Lower lobe of right lung (tissue), 2 donors: ENCODE results near the gene SIM1. TPM values are rescaled to one million over a fixed set of nuclear protein-coding genes. Genes with fewer than 3 reads are reported as not detected.

Experiments used
- ATAC-seq, 2 donors: fragments of 200-7000 bp; cut with Tn5 transposase; one replicate each; pipeline ENCODE4 v1.9.1; 2020 to 2022; ENCODE audit warnings: mild to moderate bottlenecking in 2 of 2, moderate library complexity in 2 of 2
- DNase-seq: peaks from one replicate; pipeline ENCODE4 v3.0.0-alpha.2; 2020
- H3K27ac ChIP-seq: fragments of 200-600 bp; one replicate; pipeline ENCODE4 v1.8.0; 2022
- H3K27me3 ChIP-seq: fragments of 200-600 bp; one replicate; pipeline ENCODE4 v1.8.0; 2022; ENCODE audit warnings: low read depth
- H3K36me3 ChIP-seq: fragments of 200-600 bp; one replicate; pipeline ENCODE4 v1.8.0; 2022; ENCODE audit warnings: mild to moderate bottlenecking
- H3K4me1 ChIP-seq: fragments of 200-600 bp; one replicate; pipeline ENCODE4 v1.8.0; 2022
- H3K4me3 ChIP-seq: fragments of 200-600 bp; one replicate; pipeline ENCODE4 v1.8.0; 2022; ENCODE audit warnings: mild to moderate bottlenecking
- H3K9me3 ChIP-seq: fragments of 200-600 bp; one replicate; pipeline ENCODE4 v1.8.0; 2022
- intact Hi-C: fragments of 100-400 bp; cut with DNase I; formaldehyde crosslinking; loops from one replicate; pipeline ENCODE4 v1.11.0; 2022
- total RNA-seq: library from RNA; stranded (reverse); fragmentation: NEBNext Ultra II Directional; extraction: Animal tissue kit (Norgen Biotek cat#: 25700); gene quantifications from one replicate; pipeline ENCODE4 v1.2.1, GENCODE V29; 2021
- TF ChIP-seq, protein P1 (sequence below): fragments of 200-600 bp; IDR thresholded peaks from one replicate; pipeline ENCODE4 v1.8.0; 2022; ENCODE audit warnings: antibody characterized with exemption, mild to moderate bottlenecking
- donor health status: DM: no; HTN: yes; CAD: no; lungs with severe emphysema.

The SIM1 gene
- total RNA-seq, 1 donor from 2014 or later, result not detected

DNA sequence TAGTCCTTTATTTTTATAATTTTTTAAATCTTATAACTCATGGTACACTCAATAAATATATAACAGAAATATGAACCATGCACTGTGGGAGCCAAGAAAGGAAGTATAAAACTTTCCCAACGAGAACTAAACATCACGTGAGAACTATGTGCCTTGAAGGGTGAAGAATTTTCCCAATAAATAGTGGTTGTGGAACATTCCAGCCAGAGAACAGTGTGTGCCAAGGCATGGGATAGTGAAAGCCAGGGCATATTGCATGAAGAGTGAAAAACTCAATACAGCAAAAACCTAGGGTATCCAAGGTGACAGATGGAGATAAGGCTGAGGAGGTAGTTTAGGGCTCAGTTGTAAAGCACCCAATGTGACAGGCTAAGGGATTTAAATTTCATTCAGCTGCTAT lies 86.1 kb downstream of the SIM1 start:
- Histone ChIP-seq H3K36me3 (no peaks in the 10 kb centered on the region), H3K9me3 (no peaks in the 10 kb centered on the region), H3K27ac (no peak overlapping the region), H3K27me3 (no peaks in the 10 kb centered on the region), H3K4me3 (no peak overlapping the region), H3K4me1 (no peaks in the 10 kb centered on the region)
- no peak for ATAC-seq
- intact Hi-C loops, result no loop called here
- no peak for DNase-seq
- TF ChIP-seq, protein P1, sequence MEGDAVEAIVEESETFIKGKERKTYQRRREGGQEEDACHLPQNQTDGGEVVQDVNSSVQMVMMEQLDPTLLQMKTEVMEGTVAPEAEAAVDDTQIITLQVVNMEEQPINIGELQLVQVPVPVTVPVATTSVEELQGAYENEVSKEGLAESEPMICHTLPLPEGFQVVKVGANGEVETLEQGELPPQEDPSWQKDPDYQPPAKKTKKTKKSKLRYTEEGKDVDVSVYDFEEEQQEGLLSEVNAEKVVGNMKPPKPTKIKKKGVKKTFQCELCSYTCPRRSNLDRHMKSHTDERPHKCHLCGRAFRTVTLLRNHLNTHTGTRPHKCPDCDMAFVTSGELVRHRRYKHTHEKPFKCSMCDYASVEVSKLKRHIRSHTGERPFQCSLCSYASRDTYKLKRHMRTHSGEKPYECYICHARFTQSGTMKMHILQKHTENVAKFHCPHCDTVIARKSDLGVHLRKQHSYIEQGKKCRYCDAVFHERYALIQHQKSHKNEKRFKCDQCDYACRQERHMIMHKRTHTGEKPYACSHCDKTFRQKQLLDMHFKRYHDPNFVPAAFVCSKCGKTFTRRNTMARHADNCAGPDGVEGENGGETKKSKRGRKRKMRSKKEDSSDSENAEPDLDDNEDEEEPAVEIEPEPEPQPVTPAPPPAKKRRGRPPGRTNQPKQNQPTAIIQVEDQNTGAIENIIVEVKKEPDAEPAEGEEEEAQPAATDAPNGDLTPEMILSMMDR, result no peak

DNA sequence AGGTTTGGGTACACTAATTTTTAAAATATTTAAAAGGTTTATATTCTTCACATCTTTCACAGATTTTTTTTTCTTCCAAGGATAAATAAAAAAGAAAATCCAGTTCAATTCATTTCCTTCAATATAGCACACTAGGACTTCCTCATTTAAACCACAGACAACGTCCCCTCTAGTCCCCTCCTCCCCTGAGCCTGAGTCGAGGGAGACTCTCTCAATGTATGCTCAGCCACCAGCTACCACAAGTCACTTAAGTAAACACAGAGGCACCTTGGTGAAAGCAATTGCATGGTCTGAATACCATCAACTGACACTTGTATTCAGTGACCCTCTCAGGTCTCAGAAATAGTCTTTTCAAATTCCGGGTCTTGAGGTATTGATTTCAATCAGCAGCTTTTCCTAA lies 88.6 kb downstream of the SIM1 start:
- Histone ChIP-seq H3K9me3 (no peaks in the 10 kb centered on the region), H3K4me1 (no peaks in the 10 kb centered on the region), H3K4me3 (no peak overlapping the region), H3K36me3 (no peaks in the 10 kb centered on the region), H3K27me3 (no peaks in the 10 kb centered on the region), H3K27ac (no peak overlapping the region)
- ATAC-seq (no peak), DNase-seq (no peak)
- intact Hi-C loops, result no loop called here
- TF ChIP-seq, protein P1, result no peak

DNA sequence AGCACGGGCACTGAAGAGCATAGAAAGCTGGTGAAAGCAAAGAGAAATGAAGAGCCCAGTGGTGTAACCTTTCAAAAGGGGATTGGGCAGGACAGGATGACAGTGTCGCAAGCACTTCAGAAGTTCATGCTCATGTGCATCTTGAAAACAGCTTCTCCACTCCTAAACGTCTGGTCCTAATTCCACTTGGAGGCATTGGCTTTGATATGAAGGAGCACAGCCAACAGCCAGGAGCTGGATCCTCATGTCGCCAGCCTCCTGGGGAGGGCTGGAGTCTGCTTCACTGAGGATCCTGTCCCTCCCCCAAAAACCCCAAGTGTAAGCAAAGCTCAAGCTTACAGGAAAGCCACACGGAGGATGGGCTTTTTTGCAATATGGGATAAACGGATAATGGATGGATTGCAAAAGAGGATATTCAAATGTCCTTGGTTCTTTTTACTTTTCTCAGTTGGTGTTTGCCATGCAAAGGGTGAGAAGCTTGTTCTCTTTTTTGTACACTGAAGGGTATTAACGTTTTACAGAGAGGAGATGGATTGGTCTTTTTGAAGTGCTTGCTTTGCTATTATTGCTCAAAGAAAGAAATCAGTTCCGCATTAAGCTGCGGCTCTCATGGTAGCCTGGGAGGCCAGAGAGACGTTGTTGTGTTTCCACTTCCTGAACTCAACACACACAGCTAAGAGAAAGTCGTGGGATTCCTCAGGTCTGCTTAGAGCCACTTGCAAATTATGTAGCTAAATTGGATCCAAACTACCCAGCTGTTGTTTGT lies 92.2 kb downstream of the SIM1 start:
- Histone ChIP-seq H3K4me1 (no peaks in the 10 kb centered on the region), H3K36me3 (no peaks in the 10 kb centered on the region), H3K4me3 (no peak overlapping the region), H3K27me3 (no peaks in the 10 kb centered on the region), H3K27ac (no peak overlapping the region), H3K9me3 (no peaks in the 10 kb centered on the region)
- DNase-seq (no peak), ATAC-seq (no peak)
- TF ChIP-seq, protein P1, result no peak
- intact Hi-C loops, result no loop called here

DNA sequence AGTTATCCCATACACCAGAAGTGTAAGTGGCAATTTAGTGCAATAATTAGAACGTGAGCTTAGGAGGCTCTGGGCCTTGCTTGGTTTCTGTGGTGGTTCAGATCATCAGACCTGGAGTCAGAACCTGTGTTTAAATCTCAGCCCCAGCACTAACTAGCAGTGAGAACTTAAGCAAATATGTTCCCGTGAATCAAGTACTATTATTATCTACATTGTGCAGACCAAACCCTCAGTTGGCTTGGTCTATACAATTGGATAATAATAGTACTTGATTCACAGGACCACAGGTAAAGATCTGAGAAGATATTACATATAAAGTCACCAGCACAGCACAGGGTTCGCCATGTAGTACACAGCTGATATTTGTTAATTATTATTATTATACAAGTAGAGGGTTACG lies 93.1 kb downstream of the SIM1 start:
- intact Hi-C loops, result no loop called here
- Histone ChIP-seq H3K4me1 (no peaks in the 10 kb centered on the region), H3K9me3 (no peaks in the 10 kb centered on the region), H3K27ac (no peak overlapping the region), H3K4me3 (no peak overlapping the region), H3K27me3 (no peaks in the 10 kb centered on the region), H3K36me3 (no peaks in the 10 kb centered on the region)
- no peak for DNase-seq
- no peak for ATAC-seq
- TF ChIP-seq, protein P1, result no peak

DNA sequence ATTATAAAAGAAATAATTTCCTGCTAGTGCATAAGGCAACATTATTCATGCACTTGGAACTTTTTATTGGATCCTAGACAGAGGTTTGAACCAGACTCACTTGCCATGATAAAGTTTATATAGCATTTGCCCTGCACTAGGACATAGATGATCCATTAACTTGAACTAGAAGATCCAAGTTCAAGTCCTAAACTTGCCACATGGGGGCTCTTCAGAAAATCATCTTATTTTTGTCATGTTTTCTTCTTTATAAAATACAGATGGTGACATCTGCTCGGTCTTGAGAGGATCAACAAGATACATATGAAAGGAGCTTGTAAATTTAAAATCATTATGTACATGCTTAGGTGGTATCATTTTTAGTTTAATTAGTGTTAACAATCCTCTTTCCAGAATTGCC lies 94.5 kb downstream of the SIM1 start:
- Histone ChIP-seq H3K27me3 (no peaks in the 10 kb centered on the region), H3K9me3 (no peaks in the 10 kb centered on the region), H3K4me3 (no peak overlapping the region), H3K4me1 (no peaks in the 10 kb centered on the region), H3K27ac (no peak overlapping the region), H3K36me3 (no peaks in the 10 kb centered on the region)
- ATAC-seq, result no peak
- intact Hi-C loops, result no loop called here
- no peak for DNase-seq
- TF ChIP-seq, protein P1, result no peak
